HCT116 (cell line): Measurements from ENCODE around the gene HLA-DPA1. TPM values are rescaled to one million over a fixed set of nuclear protein-coding genes. Genes with fewer than 3 reads are reported as not detected.

Experiments used
- ATAC-seq: fragments of 200-7000 bp; cut with Tn5 transposase; 2 replicates; pipeline ENCODE4 v1.9.1; 2020; ENCODE audit warnings: mild to moderate bottlenecking, moderate library complexity
- BruUV-seq: library from RNA; stranded (reverse); fragments of 400-500 nt; replicated peaks from 2 replicates; lab custom pipeline; 2021; lab: Mats Ljungman, UMichigan
- CTCF ChIA-PET: fragments of 300-600 bp; sonication (Branson Sonifier 250); formaldehyde crosslinking; loops from one replicate; lab custom pipeline; 2021; ENCODE audit warnings: antibody characterized with exemption; lab: Charles Lee
- POLR2A ChIA-PET: fragments of 300-600, 350-600 bp; sonication (Branson Sonifier 250); formaldehyde crosslinking; loops from one replicate; lab custom pipeline; 2021; ENCODE audit warnings: antibody characterized with exemption; lab: Charles Lee
- RAD21 ChIA-PET, 2 experiments: fragments of 300-600 bp; sonication (Branson Sonifier 250); formaldehyde crosslinking; loops; one replicate each; lab custom pipeline; 2023; ENCODE audit warnings: low total read pairs in 2 of 2; ENCODE audit not compliant: uncharacterized antibody in 2 of 2, unreplicated experiment in 2 of 2, low non-redundant PET in 1 of 2; lab: Charles Lee
- DNase-seq: peaks from one replicate; pipeline ENCODE4 v3.0.0-alpha.2; 2010; ENCODE audit warnings: low read depth, low spot score
- H2AFZ ChIP-seq: fragments of 200-600 bp; shearing (Covaris generic), sonication (generic); 2 replicates; pipeline ENCODE4 v1.6.1; 2017; ENCODE audit warnings: low read depth, mixed run types, mixed read lengths, antibody characterized with exemption, low read length; ENCODE audit not compliant: poor library complexity, severe bottlenecking
- H3K27ac ChIP-seq: 2 replicates; pipeline ENCODE4 v1.5.1; 2012; ENCODE audit warnings: low read depth, low read length
- H3K27me3 ChIP-seq: fragments of 200-600 bp; sonication (generic); 2 replicates; pipeline ENCODE4 v1.6.1; 2016; ENCODE audit warnings: mixed run types, low read length, mixed read lengths; ENCODE audit not compliant: insufficient read depth
- H3K36me3 ChIP-seq, 2 experiments: fragments of 200-500 bp in 1 of 2; fragments of 200-600 bp in 1 of 2; sonication (Bioruptor generic) in 1 of 2; sonication (generic) in 1 of 2; 2 replicates each; pipeline versions ENCODE4 v1.5.1 to v1.6.1; 2014 to 2016; ENCODE audit warnings: low read length in 2 of 2, inconsistent platforms in 1 of 2, mixed read lengths in 1 of 2, mixed run types in 1 of 2; ENCODE audit not compliant: insufficient read depth in 2 of 2, control insufficient read depth in 1 of 2
- H3K4me1 ChIP-seq, 2 experiments: fragments of 200-600 bp in 1 of 2; sonication (generic) in 1 of 2; 2 replicates each; pipeline versions ENCODE4 v1.5.1 to v1.6.1; 2012 to 2017; ENCODE audit warnings: low read length in 2 of 2, inconsistent platforms in 1 of 2, mild to moderate bottlenecking in 1 of 2, mixed read lengths in 1 of 2, mixed run types in 1 of 2, moderate library complexity in 1 of 2; ENCODE audit not compliant: insufficient read depth in 2 of 2, control insufficient read depth in 1 of 2
- H3K4me2 ChIP-seq: fragments of 200-600 bp; sonication (generic); 2 replicates; pipeline ENCODE4 v1.6.1; 2017; ENCODE audit warnings: mixed run types, low read length, mixed read lengths
- H3K4me3 ChIP-seq, 2 experiments: fragments of 200-600 bp in 1 of 2; sonication (generic) in 1 of 2; replicated peaks in 1 of 2; 2 replicates each; pipeline ENCODE4 v1.5.1; 2011 to 2016; ENCODE audit warnings: low read length in 2 of 2, control low read depth in 1 of 2, low read depth in 1 of 2, mild to moderate bottlenecking in 1 of 2, mixed read lengths in 1 of 2, mixed run types in 1 of 2
- H3K79me2 ChIP-seq: fragments of 200-600 bp; sonication (generic); 2 replicates; pipeline ENCODE4 v1.6.1; 2017; ENCODE audit warnings: mild to moderate bottlenecking, mixed run types, low read length, moderate library complexity, mixed read lengths; ENCODE audit not compliant: insufficient read depth
- H3K9ac ChIP-seq: fragments of 200-600 bp; sonication (generic); 2 replicates; pipeline ENCODE4 v1.6.1; 2016; ENCODE audit warnings: low read length, mixed read lengths
- H3K9me2 ChIP-seq: fragments of 200-600 bp; sonication (generic), shearing (Covaris generic); 2 replicates; pipeline ENCODE4 v1.6.1; 2017; ENCODE audit warnings: mixed run types, mild to moderate bottlenecking, moderate library complexity; ENCODE audit not compliant: insufficient read depth
- H3K9me3 ChIP-seq, 2 experiments: fragments of 200-500 bp in 1 of 2; fragments of 200-600 bp in 1 of 2; sonication (Bioruptor generic) in 1 of 2; sonication (generic) in 1 of 2; 2 replicates each; pipeline ENCODE4 v1.6.1; 2014 to 2017; ENCODE audit warnings: low read length in 2 of 2, mixed read lengths in 2 of 2, inconsistent platforms in 1 of 2, low read depth in 1 of 2, mild to moderate bottlenecking in 1 of 2, mixed run types in 1 of 2, moderate library complexity in 1 of 2; ENCODE audit not compliant: control insufficient read depth in 1 of 2, insufficient read depth in 1 of 2
- H4K20me1 ChIP-seq: fragments of 200-600 bp; sonication (generic), shearing (Covaris generic); 2 replicates; pipeline ENCODE4 v1.6.1; 2017; ENCODE audit warnings: mixed run types, mild to moderate bottlenecking, moderate library complexity; ENCODE audit not compliant: insufficient read depth
- CEBPB ChIP-seq: IDR thresholded peaks from 2 replicates; pipeline ENCODE4 v1.6.1; 2012; ENCODE audit warnings: low read depth
- EZH2 ChIP-seq: fragments of 200-600 bp; sonication (generic); IDR thresholded peaks from 2 replicates; pipeline ENCODE4 v1.6.1; 2017; ENCODE audit warnings: antibody characterized with exemption, mixed run types
- EZH2phosphoT487 ChIP-seq: fragments of 200-600 bp; IDR thresholded peaks from 2 replicates; pipeline ENCODE4 v1.6.1; 2018; ENCODE audit warnings: antibody characterized with exemption, borderline replicate concordance
- POLR2A ChIP-seq: IDR thresholded peaks from 2 replicates; pipeline ENCODE4 v1.7.0; 2011; ENCODE audit warnings: borderline replicate concordance; ENCODE audit not compliant: insufficient read depth, insufficient read length; ENCODE audit errors: extremely low read depth
- POLR2AphosphoS5 ChIP-seq: IDR thresholded peaks from 2 replicates; pipeline ENCODE4 v1.6.1; 2011; ENCODE audit warnings: mild to moderate bottlenecking, low read depth, low read length, moderate library complexity
- SP1 ChIP-seq: IDR thresholded peaks from 2 replicates; pipeline ENCODE4 v1.6.1; 2012; ENCODE audit warnings: low read depth
- YY1 ChIP-seq: IDR thresholded peaks from 2 replicates; pipeline ENCODE4 v1.6.1; 2011; ENCODE audit warnings: low read length, low read depth, moderate library complexity, mild to moderate bottlenecking; ENCODE audit not compliant: insufficient replicate concordance; ENCODE audit errors: extremely low read depth
- intact Hi-C: fragments of 100-400 bp; cut with micrococcal nuclease; formaldehyde crosslinking; loops from 2 replicates; pipeline ENCODE4 v1.10.0; 2022
- total RNA-seq: library from RNA; stranded (reverse); gene quantifications from one replicate; pipeline ENCODE4 v1.2.1, GENCODE V29; 2021; ENCODE audit not compliant: unreplicated experiment
- TF ChIP-seq, protein P1 (sequence below): IDR thresholded peaks from 2 replicates; pipeline ENCODE4 v1.6.1; 2011; ENCODE audit warnings: mild to moderate bottlenecking, low read length, moderate library complexity; ENCODE audit not compliant: insufficient replicate concordance; ENCODE audit errors: extremely low read depth
- TF ChIP-seq, protein P2 (sequence below): IDR thresholded peaks from 2 replicates; pipeline ENCODE4 v1.6.1; 2012

HLA-DPA1 gene
- total RNA-seq, 1 experiment from 2014 or later = 0.89 TPM

DNA sequence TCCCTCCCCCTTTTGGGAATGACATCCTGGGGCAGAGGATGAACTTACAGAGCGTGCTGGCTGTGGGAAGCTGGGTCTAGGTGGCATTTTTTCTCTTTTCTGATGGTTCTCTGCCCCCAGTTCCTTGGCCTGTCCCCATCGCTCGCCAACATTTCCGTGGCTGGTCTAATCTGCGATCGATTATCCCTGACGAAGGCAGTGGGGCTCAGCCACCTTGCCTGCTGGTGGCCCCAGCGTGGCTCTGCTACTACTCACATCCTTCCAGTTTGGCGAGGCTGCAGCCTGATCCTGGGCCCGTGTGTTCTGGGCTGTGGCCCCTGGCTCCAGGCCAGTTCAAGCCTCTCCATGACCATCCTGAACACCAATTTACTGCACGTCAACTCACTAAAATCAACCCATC is 57.7 kb downstream of the HLA-DPA1 start:
- intact Hi-C loops = loop anchor here (1.0 to 2.0 kb wide), 3 partner anchors 67 to 133 kb away; no protein-coding TSS in a partner anchor
- H3K9ac ChIP-seq = no peak overlapping the region
- no TSS peak for BruUV-seq
- ChIA-PET RAD21 (no interaction called here), POLR2A (no interaction called here), CTCF (interaction anchor here (1.5 to 4.3 kb wide), 4 partner anchors 14 to 233 kb away, joined by 4 to 23 read pairs (median 6); no protein-coding TSS in a partner anchor)
- ATAC-seq = no peak
- no peak for TF ChIP-seq POLR2AphosphoS5
- no peak for TF ChIP-seq CEBPB
- no peak for TF ChIP-seq EZH2phosphoT487
- TF ChIP-seq EZH2 = no peak
- no peak for TF ChIP-seq SP1
- no peak for TF ChIP-seq POLR2A
- TF ChIP-seq, protein P1, sequence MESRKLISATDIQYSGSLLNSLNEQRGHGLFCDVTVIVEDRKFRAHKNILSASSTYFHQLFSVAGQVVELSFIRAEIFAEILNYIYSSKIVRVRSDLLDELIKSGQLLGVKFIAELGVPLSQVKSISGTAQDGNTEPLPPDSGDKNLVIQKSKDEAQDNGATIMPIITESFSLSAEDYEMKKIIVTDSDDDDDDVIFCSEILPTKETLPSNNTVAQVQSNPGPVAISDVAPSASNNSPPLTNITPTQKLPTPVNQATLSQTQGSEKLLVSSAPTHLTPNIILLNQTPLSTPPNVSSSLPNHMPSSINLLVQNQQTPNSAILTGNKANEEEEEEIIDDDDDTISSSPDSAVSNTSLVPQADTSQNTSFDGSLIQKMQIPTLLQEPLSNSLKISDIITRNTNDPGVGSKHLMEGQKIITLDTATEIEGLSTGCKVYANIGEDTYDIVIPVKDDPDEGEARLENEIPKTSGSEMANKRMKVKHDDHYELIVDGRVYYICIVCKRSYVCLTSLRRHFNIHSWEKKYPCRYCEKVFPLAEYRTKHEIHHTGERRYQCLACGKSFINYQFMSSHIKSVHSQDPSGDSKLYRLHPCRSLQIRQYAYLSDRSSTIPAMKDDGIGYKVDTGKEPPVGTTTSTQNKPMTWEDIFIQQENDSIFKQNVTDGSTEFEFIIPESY = no peak
- TF ChIP-seq, protein P2, sequence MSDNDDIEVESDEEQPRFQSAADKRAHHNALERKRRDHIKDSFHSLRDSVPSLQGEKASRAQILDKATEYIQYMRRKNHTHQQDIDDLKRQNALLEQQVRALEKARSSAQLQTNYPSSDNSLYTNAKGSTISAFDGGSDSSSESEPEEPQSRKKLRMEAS = no peak
- no peak for TF ChIP-seq YY1
- no peaks in the 10 kb centered on the region for H4K20me1 ChIP-seq
- H3K27ac ChIP-seq = no peak overlapping the region
- H3K79me2 ChIP-seq = no peaks in the 10 kb centered on the region
- H2AFZ ChIP-seq = no peak overlapping the region
- no peak overlapping the region for H3K4me3 ChIP-seq
- H3K9me2 ChIP-seq = no peaks in the 10 kb centered on the region
- DNase-seq = no peak
- no peaks in the 10 kb centered on the region for H3K36me3 ChIP-seq
- H3K4me1 ChIP-seq = peaks cover 0 to 3% of the 10 kb centered on the region in 2 experiments; a peak in 1 of 4 replicates
- H3K27me3 ChIP-seq = peaks cover 8% of the 10 kb centered on the region; the same call in 1 of the 2 replicates
- H3K9me3 ChIP-seq = no peaks in the 10 kb centered on the region
- no peak overlapping the region for H3K4me2 ChIP-seq
